WI38 (cell line): ENCODE measurements around the gene GAL3ST1.

Source experiments
- H3K4me3 ChIP-seq: 2 replicates; pipeline ENCODE4 v1.5.1; 2011; ENCODE audit warnings: low read depth, mild to moderate bottlenecking, control low read depth, low read length
- TF ChIP-seq, protein P1 (sequence below): IDR thresholded peaks from 2 replicates; pipeline ENCODE4 v1.5.1; 2012; ENCODE audit warnings: low read depth, mild to moderate bottlenecking, control low read depth, low read length

GAL3ST1 gene

DNA sequence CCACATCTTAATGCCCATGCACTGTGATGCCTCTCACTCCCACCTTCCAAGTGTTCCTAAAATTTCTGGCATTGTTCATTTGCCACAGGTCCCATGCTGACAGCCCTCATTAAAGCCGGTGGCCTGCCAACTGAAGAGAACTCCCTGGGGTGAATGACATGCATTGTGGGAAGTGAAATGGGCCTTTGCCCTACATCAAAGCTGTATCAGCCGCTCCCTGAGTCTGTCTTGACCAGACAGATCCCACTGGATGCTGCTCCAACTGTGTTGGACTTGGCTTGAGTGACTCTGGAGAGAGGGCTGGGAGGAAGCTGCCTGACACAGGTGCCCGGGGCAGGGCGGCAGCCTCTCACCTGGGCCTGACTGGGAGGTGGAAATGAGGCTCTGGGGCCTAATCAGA is 60.2 kb downstream of the GAL3ST1 start:
- TF ChIP-seq, protein P1, sequence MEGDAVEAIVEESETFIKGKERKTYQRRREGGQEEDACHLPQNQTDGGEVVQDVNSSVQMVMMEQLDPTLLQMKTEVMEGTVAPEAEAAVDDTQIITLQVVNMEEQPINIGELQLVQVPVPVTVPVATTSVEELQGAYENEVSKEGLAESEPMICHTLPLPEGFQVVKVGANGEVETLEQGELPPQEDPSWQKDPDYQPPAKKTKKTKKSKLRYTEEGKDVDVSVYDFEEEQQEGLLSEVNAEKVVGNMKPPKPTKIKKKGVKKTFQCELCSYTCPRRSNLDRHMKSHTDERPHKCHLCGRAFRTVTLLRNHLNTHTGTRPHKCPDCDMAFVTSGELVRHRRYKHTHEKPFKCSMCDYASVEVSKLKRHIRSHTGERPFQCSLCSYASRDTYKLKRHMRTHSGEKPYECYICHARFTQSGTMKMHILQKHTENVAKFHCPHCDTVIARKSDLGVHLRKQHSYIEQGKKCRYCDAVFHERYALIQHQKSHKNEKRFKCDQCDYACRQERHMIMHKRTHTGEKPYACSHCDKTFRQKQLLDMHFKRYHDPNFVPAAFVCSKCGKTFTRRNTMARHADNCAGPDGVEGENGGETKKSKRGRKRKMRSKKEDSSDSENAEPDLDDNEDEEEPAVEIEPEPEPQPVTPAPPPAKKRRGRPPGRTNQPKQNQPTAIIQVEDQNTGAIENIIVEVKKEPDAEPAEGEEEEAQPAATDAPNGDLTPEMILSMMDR = no peak
- no peak overlapping the region for H3K4me3 ChIP-seq

- no peak overlapping the region for H3K4me3 ChIP-seq
- TF ChIP-seq, protein P1 = no peak
Measured at GRCh38 chr22:30513462-30513861, 61.0 kb downstream of the GAL3ST1 start.

- H3K4me3 ChIP-seq = no peak overlapping the region
- TF ChIP-seq, protein P1 = no peak
Measured at GRCh38 chr22:30511911-30512310, 62.6 kb downstream of the GAL3ST1 start.

DNA sequence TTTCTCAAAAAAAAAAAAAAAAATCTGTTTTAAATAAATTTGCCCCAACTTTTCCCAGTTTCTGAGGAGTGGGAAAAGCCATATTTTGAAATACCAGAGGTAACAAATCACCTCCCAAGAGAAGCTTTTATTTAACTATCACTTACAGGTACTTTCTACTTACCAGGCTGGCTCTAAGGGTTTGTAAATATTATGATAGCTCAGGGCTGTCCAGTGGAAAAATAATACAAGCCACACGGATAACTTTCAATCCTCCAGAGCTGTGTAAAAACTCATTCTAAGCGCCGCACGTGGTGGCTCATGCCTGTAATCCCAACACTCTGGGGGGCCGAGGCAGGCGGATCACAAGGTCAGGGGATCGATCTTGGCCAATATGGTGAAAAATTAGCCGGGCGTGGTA is 63.4 kb downstream of the GAL3ST1 start:
- TF ChIP-seq, protein P1 = no peak
- H3K4me3 ChIP-seq = no peak overlapping the region

GRCh38 chr22:30508216-30508615 is 66.2 kb downstream of the GAL3ST1 start:
- TF ChIP-seq, protein P1 = no peak
- H3K4me3 ChIP-seq = no peak overlapping the region

GRCh38 chr22:30507670-30508069 is 66.8 kb downstream of the GAL3ST1 start:
- H3K4me3 ChIP-seq = no peak overlapping the region
- TF ChIP-seq, protein P1 = no peak

DNA sequence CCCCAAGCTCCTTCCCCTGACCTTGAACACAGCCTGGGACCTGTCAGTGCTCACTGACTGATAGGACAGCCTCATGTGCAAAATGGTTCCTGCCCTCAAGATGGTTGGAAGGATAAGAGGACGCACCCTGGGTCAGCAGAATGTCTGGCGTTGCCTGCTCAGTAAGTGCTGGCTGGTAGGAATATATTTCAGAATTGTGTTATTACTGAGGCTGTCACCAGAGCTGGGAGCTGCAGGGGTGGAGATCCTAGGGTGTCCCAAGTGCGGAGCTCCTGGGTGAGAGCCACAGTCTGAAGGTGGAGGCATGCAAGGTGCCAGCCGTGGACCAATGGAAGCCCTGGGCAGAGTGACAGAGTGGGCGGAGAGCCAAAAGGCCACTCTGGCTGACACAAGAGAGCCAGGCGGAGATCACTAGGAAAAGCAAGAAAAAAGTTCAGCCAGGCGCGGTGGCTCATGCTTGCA is 67.9 kb downstream of the GAL3ST1 start:
- H3K4me3 ChIP-seq = no peak overlapping the region
- TF ChIP-seq, protein P1 = no peak
